HPDE6-E6E7 (cell line): ENCODE measurements around the gene DNAJC16.

Experiments
- DNase-seq: peaks from one replicate; pipeline ENCODE4 v3.0.0; 2011; ENCODE audit warnings: missing footprints; ENCODE audit errors: extremely low spot score

DNAJC16 gene

GRCh38 chr1:15620902-15621682 lies 94.4 kb downstream of the DNAJC16 start:
- DNase-seq, result no peak

- DNase-seq, result no peak
These were observed 95.3 kb downstream of the DNAJC16 start for GRCh38 chr1:15621975-15622374.

- no peak for DNase-seq
These were observed 96.2 kb downstream of the DNAJC16 start for GRCh38 chr1:15622712-15623373.

GRCh38 chr1:15623435-15623834 lies 96.8 kb downstream of the DNAJC16 start:
- DNase-seq, result no peak

- DNase-seq, result no peak
These were observed 97.6 kb downstream of the DNAJC16 start for GRCh38 chr1:15624133-15624714.

GRCh38 chr1:15625056-15625917 lies 98.6 kb downstream of the DNAJC16 start:
- DNase-seq, result no peak
